ENCODE measurements around the gene CADPS2. TPM values are rescaled to one million over a fixed set of nuclear protein-coding genes. Genes with fewer than 3 reads are reported as not detected.

Gene CADPS2
- total RNA-seq, 1 experiment from 2014 or later, result 16.4 TPM

DNA sequence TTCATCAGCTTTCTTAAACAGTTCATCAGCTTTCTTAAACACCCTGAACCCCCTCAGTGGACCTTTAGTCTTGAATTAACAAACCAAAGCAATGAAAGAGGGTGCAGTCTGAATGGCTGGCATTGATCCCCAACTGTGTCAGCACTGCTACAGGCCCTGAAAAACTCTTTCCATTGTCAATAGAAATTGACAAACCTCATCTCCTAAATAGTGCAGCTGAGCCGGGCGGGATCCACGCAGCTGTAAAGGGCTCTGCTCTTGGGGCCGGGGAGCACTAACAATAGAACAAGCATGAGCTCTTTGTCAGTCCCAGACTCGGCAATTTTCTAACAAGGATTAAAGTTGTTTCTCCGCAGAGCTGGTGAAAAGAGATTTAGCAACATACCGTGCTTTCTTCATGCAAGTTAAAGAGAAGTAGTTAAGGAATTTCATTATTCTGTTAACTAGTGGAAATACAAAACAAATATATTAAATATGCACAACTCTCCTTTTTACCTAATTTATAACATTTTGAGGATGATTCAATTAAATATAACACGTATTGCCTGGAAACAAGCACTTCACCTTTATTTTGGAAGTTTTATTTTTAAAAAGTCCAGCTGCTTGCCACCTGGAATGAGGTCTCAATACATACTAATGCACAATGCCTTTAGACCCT, 557.0 kb downstream of the CADPS2 start:
- BruUV-seq (replicated peaks), result no TSS peak
- Mint-ChIP-seq H3K27ac (ENCODE audit: unreplicated experiment) (no peak overlapping the region), H3K36me3 (ENCODE audit: insufficient read depth, unreplicated experiment) (no peaks in the 10 kb centered on the region), H3K9me3 (ENCODE audit: low read depth, unreplicated experiment) (no peaks in the 10 kb centered on the region), H3K27me3 (ENCODE audit: unreplicated experiment) (no peaks in the 10 kb centered on the region), H3K4me3 (ENCODE audit: low read depth, unreplicated experiment) (no peak overlapping the region), H3K4me1 (ENCODE audit: low read depth, unreplicated experiment) (no peaks in the 10 kb centered on the region)
- intact Hi-C loops (cut with micrococcal nuclease; ENCODE audit: unreplicated experiment), result no loop called here
- CTCF ChIA-PET, result no interaction called here
- no peak for DNase-seq
- TF ChIP-seq, protein P1, sequence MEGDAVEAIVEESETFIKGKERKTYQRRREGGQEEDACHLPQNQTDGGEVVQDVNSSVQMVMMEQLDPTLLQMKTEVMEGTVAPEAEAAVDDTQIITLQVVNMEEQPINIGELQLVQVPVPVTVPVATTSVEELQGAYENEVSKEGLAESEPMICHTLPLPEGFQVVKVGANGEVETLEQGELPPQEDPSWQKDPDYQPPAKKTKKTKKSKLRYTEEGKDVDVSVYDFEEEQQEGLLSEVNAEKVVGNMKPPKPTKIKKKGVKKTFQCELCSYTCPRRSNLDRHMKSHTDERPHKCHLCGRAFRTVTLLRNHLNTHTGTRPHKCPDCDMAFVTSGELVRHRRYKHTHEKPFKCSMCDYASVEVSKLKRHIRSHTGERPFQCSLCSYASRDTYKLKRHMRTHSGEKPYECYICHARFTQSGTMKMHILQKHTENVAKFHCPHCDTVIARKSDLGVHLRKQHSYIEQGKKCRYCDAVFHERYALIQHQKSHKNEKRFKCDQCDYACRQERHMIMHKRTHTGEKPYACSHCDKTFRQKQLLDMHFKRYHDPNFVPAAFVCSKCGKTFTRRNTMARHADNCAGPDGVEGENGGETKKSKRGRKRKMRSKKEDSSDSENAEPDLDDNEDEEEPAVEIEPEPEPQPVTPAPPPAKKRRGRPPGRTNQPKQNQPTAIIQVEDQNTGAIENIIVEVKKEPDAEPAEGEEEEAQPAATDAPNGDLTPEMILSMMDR (IDR thresholded peaks at IDR 0.05; ENCODE audit: unreplicated experiment), result no peak

DNA sequence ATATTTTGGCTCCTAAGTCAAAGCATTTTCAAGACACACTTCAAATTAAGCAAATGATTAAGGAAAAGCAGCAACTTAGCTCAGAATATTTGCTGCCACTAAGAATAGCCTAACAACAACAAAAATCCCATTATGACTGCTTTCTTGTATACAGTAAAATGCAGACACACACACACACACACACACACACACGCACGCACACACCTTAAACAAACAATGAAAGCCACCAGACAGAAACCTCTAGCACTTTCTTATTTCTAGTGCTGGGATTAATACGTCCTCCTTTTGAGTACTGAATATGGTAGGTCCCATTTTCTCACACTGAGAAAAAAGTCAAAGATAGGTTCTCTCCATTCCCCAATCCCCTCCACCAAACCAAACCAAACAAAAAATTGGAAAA, 558.3 kb downstream of the CADPS2 start:
- no peaks in the 10 kb centered on the region for H3K36me3 Mint-ChIP-seq (ENCODE audit: insufficient read depth, unreplicated experiment)
- BruUV-seq (replicated peaks), result no TSS peak
- TF ChIP-seq, protein P1 (IDR thresholded peaks at IDR 0.05; ENCODE audit: unreplicated experiment), result no peak
- no peaks in the 10 kb centered on the region for H3K4me1 Mint-ChIP-seq (ENCODE audit: low read depth, unreplicated experiment)
- no peak overlapping the region for H3K27ac Mint-ChIP-seq (ENCODE audit: unreplicated experiment)
- no peak for DNase-seq
- CTCF ChIA-PET, result interaction anchor here (0.6 kb wide), 1 partner anchor 90 kb away, joined by 3 read pairs; no protein-coding TSS in a partner anchor
- intact Hi-C loops (cut with micrococcal nuclease; ENCODE audit: unreplicated experiment), result no loop called here
- no peaks in the 10 kb centered on the region for H3K27me3 Mint-ChIP-seq (ENCODE audit: unreplicated experiment)
- H3K9me3 Mint-ChIP-seq (ENCODE audit: low read depth, unreplicated experiment), result no peaks in the 10 kb centered on the region
- no peak overlapping the region for H3K4me3 Mint-ChIP-seq (ENCODE audit: low read depth, unreplicated experiment)

DNA sequence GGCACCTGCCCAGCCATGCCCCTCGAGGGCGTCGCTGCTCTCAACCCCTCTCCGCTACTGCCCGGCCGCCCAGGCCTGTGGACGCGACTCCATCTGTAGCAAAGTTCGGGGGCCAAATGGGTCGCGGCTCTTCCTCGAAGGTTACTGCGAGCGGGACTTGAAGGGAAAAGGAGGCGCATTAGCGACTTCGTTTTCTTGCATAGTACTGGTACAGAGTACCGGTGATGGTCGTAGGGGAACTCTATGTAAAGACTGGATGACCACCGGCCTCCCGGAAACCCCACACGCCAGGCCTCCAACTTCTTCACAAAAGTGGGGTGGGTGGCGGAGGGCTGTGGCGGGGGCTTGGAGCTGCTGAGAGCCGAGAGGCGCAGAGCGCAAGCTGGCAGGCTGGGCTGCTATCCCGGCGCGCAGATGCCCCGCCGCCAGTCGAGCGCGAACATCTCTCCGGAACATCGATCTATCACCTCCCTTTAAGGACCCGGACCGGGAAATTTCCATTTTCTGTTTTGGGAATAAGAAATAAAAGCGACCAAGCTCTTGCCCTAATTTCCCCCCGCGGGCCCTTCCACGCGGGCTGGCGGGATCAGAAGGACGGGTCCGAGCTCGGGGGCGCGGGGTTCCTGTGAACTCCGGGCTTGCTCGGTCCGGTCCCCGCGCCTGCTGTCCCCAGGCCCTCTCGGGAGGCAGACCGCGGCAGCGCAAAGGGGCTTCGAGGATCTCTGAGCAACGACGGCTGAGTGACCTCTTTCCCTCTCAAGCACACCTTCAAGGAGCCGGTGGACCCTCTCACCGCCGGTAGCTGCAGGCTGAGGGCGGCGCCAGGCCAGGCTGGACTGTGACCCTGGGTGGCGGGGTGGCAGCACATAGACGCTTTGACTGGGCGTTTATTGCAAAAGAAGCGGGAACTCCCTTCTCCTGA, 569.5 kb downstream of the CADPS2 start:
- CTCF ChIA-PET, result interaction anchor here (1.2 kb wide), 1 partner anchor 53 kb away, joined by 6 read pairs; no protein-coding TSS in a partner anchor
- DNase-seq, result no peak
- peaks cover 33% of the 10 kb centered on the region for H3K27me3 Mint-ChIP-seq (ENCODE audit: unreplicated experiment)

More for the DNA sequence above, 569.5 kb downstream of the CADPS2 start:
- TF ChIP-seq, protein P1 (IDR thresholded peaks at IDR 0.05; ENCODE audit: unreplicated experiment), result no peak
- Mint-ChIP-seq H3K4me1 (ENCODE audit: low read depth, unreplicated experiment) (peaks cover 29% of the 10 kb centered on the region), H3K4me3 (ENCODE audit: low read depth, unreplicated experiment) (peak overlapping the region; percentile 60), H3K9me3 (ENCODE audit: low read depth, unreplicated experiment) (no peaks in the 10 kb centered on the region), H3K27ac (ENCODE audit: unreplicated experiment) (no peak overlapping the region), H3K36me3 (ENCODE audit: insufficient read depth, unreplicated experiment) (no peaks in the 10 kb centered on the region)
- no TSS peak for BruUV-seq (replicated peaks)
- intact Hi-C loops (cut with micrococcal nuclease; ENCODE audit: unreplicated experiment), result no loop called here

Data from Calu3 (cell line).